H4 (cell line): ENCODE measurements around the gene DFFB. TPM values are rescaled to one million over a fixed set of nuclear protein-coding genes. Genes with fewer than 3 reads are reported as not detected.

Experiments
- DNase-seq: peaks from one replicate; pipeline ENCODE4 v3.0.0-alpha.2; 2015; ENCODE audit warnings: low spot score
- total RNA-seq: library from RNA; depleted of rRNA; stranded (reverse); fragments of >200 nt; shearing (Covaris generic); gene quantifications from 2 replicates; pipeline ENCODE4 v1.2.3, GENCODE V29; 2014

DFFB gene
- total RNA-seq, 1 experiment from 2014 or later = 5.8 TPM

- DNase-seq = no peak
These were observed 25.6 kb upstream of the DFFB start for GRCh38 chr1:3831689-3832088.

DNA sequence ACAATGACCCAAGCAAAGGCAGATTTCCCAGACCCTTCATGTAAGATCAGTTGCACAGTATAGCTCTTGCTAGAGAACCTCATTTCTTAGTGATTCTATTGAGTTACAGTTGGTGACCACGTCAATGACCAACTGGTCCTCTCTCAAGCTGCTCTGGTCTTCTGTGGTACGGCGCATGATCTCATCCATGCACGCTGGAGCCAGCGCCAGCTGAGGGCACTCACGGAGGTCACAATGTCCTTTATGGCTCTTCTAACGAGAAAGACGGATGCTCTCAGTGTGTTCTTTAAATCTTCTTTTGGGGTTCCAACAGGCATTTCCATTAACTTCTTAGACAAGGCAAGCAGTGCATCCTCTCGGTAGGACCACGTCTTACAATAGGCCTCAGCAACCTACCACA lies 22.6 kb upstream of the DFFB start:
- DNase-seq = no peak

DNA sequence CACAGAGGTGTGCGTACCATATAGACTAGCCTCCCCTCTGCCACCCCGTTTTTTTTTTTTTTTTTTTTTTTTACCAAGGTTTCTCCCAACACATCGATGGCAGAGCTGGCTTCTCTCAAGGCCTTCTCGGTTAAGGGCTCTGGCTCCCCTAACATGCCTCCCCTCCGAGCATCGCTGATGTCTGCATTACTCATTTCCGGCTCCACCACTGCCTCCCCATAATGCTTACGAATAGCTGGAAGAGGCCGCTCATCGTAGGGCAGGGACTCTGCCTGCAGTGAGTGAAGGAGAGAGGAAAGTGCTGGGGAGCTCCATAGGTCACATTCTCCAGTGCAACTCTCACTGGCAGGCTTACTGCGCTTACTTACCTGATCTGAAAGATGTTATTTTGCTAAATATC lies 20.9 kb upstream of the DFFB start:
- no peak for DNase-seq

DNA sequence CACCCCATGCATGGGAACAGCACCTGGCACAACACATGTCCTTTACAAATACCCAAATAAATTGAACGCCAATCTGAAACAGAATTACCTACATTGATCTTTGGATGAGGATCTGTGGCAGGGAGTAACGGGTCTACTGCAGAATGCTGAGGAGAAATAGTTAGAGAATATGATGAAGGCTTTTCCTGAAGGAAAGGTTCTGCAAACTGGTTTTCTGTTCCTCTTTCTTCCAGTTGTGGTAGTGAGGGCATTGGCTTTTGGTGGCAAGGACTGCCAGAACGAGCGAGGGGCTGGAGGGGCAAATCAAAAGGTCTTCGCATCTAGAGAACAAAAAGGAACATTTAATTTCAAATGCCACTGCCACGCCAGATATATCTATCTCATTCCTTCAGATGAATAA lies 20.1 kb upstream of the DFFB start:
- DNase-seq = no peak

DNA sequence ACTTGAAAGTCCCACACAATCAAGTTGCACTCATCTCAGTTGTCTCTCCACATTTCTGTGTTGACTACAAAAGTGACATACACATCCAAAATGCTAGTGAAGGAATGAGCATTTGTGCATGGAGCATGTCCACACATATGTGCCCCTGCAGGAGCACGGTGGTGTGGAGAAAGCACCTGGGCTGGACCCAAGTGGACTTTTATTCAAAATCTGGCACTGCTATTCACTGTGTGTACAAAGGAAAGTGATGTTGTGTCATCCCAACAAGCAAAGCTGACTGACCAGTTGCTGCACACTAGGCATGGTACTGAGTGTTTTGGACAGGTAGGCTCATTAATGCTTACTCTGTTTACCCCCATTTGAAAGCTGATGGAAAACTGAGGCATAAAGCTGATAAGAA lies 19.6 kb upstream of the DFFB start:
- no peak for DNase-seq

- DNase-seq = no peak
These were observed 18.5 kb upstream of the DFFB start for GRCh38 chr1:3838788-3839187.

GRCh38 chr1:3841491-3841890 lies 15.8 kb upstream of the DFFB start:
- DNase-seq = no peak

- no peak for DNase-seq
These were observed 14.4 kb upstream of the DFFB start for GRCh38 chr1:3842912-3843311.

DNA sequence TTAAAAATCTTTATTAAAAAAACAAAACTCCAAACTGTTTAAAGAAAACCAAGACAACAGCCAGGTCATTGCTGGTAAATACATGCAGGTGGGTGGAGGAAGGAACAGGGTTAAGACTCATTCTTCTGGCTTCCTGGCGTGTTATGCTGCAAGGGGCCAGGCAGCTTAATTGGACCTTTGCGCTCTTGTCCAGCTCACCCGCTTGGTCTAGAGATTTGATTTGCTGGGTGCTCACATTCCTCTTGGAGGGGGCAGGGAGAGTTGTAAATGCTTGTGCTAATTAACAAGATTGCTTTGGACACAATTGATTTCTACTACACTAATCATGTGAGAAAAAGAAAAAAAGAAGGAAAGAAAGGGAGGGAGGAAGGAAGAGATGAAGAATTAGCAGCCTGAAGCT lies 10.7 kb upstream of the DFFB start:
- DNase-seq = no peak

GRCh38 chr1:3847081-3847480 lies 10.2 kb upstream of the DFFB start:
- no peak for DNase-seq

GRCh38 chr1:3850857-3851256 lies 6.4 kb upstream of the DFFB start:
- DNase-seq = no peak

DNA sequence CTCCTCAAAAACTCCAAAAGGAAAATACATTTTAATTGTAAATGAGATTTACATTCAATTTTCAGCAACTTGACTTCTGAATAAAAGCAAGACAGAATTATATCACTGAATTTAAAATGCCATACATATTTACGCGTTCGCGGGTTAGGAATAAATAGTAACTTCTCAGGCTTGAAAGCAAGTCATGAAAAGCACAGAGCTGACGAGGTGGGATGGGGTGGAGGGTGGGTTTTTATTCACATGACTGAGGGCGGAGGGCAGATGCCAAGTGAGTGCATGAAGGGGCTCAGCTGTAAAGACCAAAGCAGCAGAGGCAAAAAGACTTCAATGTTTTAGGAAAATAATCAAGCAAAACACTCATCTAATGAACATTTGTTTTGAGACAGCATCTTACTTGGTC lies 6.0 kb upstream of the DFFB start:
- no peak for DNase-seq

DNA sequence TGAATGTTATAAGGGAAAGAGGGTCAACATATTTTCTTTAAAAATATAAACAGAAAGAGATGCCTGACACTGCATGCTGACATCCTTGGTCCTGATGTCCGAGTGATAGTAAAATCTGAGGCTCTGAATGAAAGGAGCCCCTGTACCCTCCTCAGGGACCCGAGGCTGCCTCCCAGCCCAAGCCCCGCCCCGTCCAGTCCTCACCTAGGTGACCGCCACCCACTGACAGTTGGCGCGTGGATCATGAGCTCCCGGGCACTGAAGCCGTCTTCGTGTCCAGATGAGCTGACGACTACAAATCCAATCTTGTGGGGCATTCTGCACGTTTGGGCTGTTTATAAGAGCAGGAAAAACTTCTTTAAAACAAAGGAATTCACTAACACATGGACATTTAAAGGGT lies 5.2 kb upstream of the DFFB start:
- DNase-seq = no peak

DNA sequence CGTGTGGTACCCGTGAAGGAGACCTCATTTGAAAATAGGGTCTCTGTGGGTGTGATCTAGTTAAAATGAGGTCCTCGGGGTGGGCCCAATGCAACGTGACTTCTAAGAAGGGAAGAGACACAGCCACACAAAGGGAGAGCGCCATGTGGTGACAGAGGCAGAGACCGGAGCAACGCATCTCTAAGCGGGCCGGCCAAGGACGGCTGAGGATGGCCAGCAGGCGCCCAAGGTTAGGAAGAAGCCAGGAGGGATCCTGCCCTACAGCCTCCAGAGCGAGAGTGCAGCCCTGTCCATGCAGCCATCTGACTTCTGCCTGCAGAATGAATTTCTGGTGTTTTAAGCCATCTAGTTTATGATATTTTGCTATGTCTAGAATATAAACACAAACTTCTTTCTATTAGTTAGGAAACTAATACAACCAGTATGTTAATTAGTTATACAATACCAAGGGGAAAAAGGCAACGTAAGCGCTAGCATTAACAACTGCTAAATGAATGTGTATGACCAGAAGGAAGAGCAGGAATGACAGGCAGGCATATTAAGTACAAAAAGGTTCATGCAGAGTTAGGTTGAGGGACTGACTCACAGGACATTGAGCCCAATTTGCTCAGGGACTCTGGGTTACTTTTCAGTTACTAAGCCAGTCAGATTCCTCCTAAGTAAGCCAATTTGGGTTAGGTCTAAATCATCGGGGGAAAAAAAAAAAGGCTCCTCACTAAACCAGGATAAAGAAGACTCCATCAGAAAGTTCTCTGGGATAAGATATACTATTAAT lies 4.4 kb upstream of the DFFB start:
- no peak for DNase-seq

GRCh38 chr1:3857791-3858129 lies 484 bp downstream of the DFFB start:
- no peak for DNase-seq

GRCh38 chr1:3858231-3858981 lies 1.1 kb downstream of the DFFB start:
- DNase-seq = no peak

DNA sequence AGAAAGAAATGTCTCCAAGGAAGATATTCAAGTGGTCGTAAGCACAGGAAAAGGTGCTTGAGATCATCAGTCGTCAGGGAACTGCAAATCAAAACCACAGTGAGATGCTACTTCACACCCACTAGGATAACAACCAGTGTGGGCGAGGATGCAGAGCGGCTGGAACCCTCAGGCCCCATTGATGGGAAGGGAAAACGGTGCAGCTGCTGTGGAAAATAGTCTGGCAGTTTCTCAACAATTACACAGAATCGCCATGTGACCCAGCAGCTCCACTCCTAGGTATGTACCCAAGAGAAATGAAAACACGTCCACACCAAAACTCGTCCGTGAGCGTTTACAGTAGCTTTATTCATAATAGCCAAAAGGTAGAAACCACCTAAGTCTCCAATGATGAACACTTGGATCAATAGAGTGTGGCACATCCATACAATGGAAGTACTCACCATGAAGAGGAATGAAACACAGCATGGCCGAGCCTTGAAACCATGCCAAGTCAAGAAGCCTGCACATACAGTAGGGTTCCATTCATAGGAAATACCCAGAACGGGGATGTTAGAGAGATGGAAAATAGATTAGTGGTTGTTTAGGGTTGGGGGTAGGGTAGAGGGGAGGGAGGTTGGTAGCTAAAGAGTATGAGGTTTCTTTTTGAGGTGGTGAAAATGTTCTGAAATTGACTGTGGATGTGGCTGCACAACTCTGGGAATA lies 6.1 kb downstream of the DFFB start:
- DNase-seq = no peak

DNA sequence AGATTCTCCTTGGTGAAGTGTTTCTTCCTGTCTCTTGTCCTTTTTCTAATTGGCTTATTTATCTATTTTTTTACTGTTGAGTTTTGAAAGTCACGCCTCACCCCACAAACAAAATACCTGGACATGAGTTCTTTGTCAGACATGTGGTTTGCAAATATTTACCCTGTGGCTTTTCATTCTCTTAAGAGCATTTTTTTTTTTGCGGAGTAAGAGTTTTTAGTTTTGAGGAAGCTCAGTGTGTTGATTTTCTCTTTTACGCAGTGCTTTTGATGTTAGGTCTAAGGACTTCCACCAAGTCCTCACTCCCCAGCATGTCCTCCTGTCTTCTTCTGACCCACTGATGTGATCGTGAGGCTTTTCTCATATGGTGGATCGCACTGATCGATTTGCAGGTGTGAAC lies 7.6 kb downstream of the DFFB start:
- DNase-seq = no peak

DNA sequence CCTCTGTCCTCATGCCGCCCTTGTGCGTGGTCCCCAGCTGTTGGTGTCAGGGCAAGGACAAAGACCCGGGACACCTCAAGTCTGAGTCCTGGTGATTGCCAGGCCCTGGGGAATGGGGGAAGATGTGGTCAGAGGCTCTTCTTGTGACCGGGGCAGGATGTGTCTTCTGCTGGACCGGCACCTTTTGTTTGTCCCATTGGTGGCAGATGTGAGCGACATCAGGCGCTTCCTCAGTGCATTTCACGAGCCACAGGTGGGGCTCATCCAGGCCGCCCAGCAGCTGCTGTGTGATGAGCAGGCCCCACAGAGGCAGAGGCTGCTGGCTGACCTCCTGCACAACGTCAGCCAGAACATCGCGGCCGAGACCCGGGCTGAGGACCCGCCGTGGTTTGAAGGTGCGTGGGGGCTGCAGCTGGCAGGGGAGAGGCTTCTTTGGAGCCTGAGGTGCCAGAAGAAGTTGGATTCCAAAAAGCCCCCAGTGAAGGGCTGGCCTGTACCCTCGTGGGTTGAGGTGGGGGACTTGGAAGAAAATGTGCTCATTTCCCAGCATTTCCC lies 8.4 kb downstream of the DFFB start:
- DNase-seq = no peak

GRCh38 chr1:3868464-3869006 lies 11.3 kb downstream of the DFFB start:
- DNase-seq = no peak

DNA sequence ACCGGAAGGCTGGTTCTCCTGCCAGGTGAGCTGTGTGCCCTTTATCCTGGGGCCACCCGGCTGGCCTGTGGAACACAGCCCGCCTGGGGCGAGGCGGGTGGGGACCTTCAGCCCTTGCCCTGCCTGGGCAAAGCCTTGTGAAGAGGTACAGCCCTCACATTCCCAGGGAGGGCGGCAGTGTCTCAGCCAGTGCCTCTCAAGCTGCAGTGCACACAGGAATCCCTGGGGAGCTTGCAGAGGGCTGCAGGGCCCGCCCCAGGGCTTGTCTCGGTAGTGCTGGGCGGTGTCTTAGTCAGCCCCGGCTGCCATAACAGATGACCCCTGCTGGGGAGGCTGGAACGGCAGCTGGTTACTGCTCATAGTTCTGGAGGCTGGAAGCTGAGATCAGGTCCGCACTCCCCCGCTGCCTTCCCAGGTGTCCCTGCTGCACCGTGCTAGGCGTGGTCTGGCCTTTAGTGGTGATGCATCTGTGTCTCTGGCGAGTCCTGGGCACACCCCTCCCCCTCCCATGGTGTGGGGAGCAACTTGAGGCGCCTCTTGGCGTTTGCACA lies 12.6 kb downstream of the DFFB start:
- no peak for DNase-seq

GRCh38 chr1:3871451-3871805 lies 14.2 kb downstream of the DFFB start:
- DNase-seq = no peak
